ENCODE results near the gene POLR1C.

DNA sequence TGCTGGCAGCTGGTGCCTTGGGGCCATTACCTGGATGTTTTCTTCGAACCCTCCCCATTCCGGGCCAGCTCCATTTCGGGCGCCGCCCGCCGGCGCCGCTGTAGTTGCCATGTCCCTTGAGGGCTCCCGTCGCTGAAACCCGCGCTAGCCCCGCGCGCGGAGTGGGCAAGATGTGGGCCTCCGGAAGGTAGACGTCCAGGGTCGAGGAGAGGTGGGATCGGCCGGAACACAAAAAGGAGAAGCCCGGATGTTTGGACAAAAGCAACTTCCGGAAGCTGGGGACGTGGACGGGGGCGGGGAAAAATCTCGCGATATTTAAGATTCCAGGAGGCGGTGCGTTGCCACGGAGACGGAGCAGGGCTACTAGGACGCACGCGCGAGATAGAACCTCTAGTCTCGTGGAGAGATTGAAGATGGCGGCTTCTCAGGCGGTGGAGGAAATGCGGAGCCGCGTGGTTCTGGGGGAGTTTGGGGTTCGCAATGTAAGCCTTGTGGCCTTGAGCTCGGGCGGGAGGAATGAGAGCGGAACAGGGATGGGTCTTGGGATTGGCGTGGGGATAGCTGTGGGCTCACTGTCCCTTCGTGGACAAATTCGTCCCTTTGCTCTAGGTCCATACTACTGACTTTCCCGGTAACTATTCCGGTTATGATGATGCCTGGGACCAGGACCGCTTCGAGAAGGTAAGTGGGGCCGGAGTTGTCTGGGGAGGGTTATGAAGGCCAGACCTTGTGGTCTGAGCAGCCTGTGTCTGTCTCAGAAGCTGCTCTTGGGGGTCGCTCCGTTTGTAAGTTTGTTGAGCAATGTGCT is at the start of gene POLR1C, which contains the start of gene YIPF3:
- TF ChIP-seq, protein P1, sequence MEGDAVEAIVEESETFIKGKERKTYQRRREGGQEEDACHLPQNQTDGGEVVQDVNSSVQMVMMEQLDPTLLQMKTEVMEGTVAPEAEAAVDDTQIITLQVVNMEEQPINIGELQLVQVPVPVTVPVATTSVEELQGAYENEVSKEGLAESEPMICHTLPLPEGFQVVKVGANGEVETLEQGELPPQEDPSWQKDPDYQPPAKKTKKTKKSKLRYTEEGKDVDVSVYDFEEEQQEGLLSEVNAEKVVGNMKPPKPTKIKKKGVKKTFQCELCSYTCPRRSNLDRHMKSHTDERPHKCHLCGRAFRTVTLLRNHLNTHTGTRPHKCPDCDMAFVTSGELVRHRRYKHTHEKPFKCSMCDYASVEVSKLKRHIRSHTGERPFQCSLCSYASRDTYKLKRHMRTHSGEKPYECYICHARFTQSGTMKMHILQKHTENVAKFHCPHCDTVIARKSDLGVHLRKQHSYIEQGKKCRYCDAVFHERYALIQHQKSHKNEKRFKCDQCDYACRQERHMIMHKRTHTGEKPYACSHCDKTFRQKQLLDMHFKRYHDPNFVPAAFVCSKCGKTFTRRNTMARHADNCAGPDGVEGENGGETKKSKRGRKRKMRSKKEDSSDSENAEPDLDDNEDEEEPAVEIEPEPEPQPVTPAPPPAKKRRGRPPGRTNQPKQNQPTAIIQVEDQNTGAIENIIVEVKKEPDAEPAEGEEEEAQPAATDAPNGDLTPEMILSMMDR (IDR thresholded peaks at IDR 0.05), result no peak
- TF ChIP-seq ZFX (IDR thresholded peaks at IDR 0.05; ENCODE audit: borderline replicate concordance), result no peak

Data from 22Rv1 (cell line).